ENCODE measurements around the gene CNTNAP2.

GRCh38 chr7:148035950-148036349 is 1919.3 kb downstream of the CNTNAP2 start:
- TF ChIP-seq EP300 (IDR thresholded peaks at IDR 0.05) = no peak
- TF ChIP-seq CTCF (IDR thresholded peaks at IDR 0.05) = no peak
- no peak for TF ChIP-seq POLR2A (IDR thresholded peaks at IDR 0.05)

Measured in stomach (tissue), 4 donors.